ENCODE data around the gene OR52D1.

Gene OR52D1

DNA sequence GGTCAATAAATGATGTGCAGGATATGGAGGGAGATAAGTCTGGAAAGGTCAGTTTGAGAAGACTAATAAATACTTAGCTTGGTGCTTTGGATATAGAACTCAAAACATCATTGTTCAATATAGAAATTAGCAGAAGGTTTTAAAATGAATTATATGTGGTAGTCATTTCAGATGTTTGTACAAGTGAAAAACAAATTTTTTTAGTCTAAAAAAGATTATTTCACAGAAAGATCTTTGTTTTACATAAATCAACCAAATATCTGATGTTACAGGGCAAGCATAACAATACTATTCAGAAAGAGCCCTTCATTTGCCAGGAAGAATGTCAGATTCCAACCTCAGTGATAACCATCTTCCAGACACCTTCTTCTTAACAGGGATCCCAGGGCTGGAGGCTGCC lies at the start of gene OR52D1:
OR52D1 (plus strand) TSS at position 301 of the 400 bp plus-strand sequence; CDS start at position 323, 22 bp downstream.
- no peak for DNase-seq (ENCODE audit: low read depth in 2 of 2)

DNA sequence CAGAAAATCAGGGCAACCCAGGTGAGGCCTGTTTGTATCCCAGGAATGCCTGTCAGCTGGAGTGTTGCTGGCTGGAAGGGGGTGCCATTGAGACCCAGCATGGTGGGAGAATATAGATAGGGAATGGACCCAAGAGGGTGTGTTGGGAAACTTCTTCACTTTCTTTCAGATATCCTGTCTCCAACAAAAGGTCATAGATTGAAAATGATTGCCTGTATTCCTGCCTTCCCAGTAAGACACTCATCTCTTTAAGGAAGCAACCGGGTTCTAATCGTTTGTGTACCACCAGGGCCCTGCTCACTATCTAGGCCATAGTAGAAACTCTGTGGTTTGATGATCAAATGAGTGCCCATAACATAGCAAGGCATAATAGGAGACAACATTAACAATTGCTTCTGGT lies 47.1 kb upstream of the OR52D1 start, which contains the start of gene OR51I1:
OR51I1 (minus strand) TSS at position 101 of the 400 bp plus-strand sequence; CDS start at position 101, 0 bp downstream.
- no peak for DNase-seq (ENCODE audit: low read depth in 2 of 2)

DNA sequence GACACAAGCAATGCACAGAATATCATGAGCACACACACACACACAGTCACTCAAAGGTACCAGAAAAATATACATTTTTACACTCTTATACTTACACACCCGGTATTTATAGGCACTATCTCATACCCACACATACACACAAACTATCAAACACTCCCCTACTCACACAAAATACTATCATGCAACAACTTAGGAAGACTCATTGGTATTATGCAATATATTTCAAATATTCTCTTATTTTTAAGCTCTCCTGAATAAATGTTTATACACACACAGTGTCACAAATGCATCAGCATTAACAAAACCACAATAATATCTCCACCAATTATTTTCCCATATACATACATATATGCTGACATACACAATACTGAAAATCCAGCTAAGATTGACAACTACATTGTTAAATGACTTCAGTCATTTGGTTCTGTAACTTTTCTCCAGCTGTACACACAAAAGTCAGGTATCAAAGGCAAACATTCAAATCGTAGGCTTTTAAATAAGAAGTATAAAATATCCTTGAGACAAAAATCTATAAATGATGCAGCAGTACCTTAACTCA lies 44.6 kb upstream of the OR52D1 start:
- no peak for DNase-seq (ENCODE audit: low read depth in 2 of 2)

DNA sequence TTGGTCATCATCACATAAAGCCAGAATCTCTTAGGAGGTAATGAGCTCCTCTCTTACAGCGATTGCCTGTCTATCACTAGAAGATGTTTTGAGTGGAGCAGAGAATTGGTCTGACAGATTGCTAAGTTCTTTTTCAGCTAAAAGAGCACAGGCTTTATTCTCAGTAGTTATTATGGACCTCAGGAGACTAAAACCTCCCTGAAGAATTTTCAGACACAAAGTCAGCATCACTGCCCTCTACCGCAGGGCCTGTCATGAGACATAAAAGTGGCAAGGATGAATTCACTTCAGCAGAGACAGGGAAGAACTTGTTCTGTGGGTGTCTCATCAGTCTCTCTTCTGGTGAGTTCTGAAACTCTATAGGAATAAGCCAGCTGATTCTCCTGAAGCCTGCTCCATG lies 39.5 kb upstream of the OR52D1 start, which contains the start of gene OR51I2:
OR51I2 (plus strand) TSS at position 301 of the 400 bp plus-strand sequence. CDS start 4,166 bp downstream, outside the sequence.
- DNase-seq (ENCODE audit: low read depth in 2 of 2): no peak

DNA sequence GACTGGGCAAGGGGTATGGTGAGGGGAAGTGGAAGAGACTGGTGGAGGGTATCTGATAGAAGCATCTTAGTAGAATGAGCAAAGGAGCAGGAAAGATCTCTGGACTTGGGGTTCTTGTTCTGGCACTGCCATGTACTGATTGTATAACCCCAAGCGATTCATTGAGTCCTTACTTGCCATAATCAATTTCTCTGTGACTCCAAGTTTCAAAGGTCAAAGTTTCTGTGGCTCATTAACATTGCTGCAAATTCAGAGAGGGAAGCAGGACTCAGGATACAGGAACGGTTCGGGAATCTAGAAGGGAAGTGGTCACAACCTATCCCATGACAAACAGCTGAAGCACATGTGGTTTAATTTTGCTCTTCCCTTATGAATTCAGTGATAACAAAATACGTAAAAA lies 39.1 kb upstream of the OR52D1 start:
- no peak for DNase-seq (ENCODE audit: low read depth in 2 of 2)

DNA sequence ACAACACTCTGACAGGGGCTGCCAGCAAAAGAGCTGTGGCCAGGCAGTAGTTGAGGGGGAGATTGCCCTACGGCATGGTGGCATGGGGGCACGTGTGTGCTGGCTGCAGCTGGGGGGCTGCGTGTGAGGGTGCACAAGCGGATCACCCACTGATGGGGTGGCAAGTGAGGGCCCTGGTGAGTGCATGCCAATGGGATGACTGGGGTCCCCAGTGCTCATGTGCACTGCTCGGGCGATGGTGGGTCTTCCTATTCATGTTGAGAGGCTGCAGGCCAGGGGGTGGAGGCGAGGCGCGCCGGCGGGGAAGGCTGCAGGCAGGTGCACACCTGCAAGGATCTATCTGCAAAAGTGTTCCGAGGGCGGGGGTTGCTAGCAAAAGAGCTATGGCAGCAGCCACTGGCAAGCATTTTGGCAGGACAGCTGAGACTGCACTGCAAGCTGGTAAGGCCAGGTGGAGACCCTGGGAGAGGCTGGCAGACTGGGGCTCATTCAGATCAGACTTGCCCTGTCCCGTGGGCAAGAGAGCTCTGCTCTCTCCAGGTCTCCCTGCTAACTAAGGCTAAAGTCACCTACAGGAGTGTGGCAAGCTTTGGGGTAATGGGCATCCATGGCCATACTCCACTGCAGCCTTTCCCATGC lies 27.4 kb upstream of the OR52D1 start:
- DNase-seq (ENCODE audit: low read depth in 2 of 2): no peak

DNA sequence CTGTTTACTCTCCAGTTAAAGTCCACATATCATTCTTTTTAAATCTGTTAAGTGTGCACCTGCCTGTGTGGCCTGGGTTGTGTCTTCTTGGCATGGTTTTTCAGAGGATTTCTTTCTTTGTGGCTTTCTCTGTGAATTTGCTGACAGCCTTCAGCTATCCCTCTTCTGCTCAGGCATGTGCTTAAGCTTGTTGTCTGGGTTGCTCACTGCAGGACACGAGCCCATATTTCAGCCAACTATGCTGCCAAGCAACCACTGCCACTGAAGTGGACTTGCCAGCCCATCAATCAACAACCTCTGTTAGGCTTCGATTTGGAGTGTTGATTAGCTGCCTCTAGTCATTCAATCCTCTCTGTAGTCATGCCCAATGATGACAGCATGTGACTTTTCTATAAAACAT lies 21.0 kb upstream of the OR52D1 start:
- no peak for DNase-seq (ENCODE audit: low read depth in 2 of 2)

DNA sequence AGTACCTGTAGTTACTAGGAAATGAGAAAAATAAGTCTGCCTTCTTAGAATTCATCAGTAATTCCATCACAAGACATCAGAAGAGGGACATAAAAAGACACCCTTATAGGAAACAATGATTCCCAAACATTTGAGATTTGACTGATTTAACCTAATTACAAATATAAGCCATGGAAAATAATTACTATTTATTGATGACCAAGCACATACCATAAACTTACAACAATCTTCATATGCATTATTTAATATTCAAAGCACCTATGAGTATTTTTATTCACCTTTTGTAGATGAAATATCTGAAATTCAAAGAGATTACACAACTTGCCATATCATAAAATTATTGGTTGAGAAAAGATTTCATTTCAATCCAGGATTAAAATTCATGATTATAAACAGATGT lies 14.6 kb upstream of the OR52D1 start:
- no peak for DNase-seq (ENCODE audit: low read depth in 2 of 2)

DNA sequence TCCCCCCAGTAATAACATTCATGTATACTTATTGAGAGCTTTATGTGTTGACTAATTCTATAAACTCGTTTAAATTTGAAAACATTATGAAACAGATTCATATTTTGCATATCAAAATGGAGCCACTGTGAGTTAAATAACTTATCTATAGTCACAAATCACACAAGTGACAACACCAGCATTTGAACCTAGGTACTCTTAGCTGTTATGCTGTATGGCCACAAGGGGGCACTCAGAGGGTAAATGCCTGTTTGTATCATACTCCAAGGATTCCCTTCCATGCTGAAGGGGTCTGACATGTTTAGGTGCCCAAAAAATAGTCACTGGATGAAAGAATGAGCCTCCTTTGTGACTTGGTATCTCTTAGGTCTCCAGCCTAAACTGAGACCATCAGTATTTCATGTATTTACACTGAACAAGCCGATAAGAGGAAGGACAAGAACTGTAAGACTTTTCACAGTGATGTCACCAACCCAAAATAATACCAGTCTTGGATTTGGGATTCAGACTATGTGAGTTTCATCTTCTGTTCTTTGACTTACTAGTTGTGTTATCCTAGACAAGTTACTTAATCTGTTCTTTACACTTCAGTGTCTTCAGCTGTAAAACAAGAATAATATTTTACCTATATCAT lies 12.2 kb upstream of the OR52D1 start:
- DNase-seq (ENCODE audit: low read depth in 2 of 2): no peak

DNA sequence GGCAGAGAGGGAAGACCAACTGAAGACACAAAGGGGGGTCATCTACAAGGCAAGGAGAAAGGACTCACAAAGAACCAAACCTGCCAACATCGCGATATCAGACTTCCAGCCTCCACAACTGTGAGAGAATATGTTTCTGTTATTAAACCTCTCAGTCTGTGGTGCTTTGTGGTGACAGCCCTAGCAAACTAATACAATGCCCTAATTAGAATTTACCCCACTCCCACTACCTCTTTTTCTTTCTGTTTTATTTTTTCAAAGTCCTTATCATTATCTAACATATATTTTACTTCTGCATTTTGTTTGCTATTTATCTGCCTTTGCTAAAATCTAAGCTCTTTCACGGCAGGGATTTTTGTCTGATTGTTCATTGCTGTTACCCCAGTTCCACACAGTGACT lies 2.5 kb upstream of the OR52D1 start:
- DNase-seq (ENCODE audit: low read depth in 2 of 2): no peak

DNA sequence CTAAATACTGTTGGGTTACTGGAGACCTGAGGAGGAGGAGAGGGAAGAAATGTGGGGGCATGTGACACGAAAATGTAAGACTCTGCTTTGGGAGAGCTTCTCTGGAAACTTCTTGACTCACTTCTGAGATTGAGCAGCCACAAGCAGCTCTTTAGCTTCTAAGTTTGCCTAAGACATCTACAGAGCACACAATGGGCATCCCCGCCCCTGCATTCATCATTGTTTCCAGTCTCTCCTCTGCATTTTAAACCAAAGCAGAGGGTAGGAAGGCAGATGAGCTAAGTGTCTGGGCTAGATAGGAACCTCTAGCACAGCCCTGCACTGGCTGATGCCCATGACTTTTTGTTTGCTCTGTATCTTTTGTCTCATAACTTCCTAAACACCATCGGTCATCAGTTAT lies 2.1 kb upstream of the OR52D1 start:
- peak in 1 of 2 donors; percentile 9 for DNase-seq (ENCODE audit: low read depth in 2 of 2)

DNA sequence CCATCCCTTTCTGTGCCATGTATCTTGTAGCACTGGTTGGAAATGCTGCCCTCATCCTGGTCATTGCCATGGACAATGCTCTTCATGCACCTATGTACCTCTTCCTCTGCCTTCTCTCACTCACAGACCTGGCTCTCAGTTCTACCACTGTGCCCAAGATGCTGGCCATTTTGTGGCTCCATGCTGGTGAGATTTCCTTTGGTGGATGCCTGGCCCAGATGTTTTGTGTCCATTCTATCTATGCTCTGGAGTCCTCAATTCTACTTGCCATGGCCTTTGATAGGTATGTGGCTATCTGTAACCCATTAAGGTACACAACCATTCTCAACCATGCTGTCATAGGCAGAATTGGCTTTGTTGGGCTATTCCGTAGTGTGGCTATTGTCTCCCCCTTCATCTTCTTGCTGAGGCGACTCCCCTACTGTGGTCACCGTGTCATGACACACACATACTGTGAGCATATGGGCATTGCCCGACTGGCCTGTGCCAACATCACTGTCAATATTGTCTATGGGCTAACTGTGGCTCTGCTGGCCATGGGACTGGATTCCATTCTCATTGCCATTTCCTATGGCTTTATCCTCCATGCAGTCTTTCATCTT lies 414 bp downstream of the OR52D1 start:
- no peak for DNase-seq (ENCODE audit: low read depth in 2 of 2)

DNA sequence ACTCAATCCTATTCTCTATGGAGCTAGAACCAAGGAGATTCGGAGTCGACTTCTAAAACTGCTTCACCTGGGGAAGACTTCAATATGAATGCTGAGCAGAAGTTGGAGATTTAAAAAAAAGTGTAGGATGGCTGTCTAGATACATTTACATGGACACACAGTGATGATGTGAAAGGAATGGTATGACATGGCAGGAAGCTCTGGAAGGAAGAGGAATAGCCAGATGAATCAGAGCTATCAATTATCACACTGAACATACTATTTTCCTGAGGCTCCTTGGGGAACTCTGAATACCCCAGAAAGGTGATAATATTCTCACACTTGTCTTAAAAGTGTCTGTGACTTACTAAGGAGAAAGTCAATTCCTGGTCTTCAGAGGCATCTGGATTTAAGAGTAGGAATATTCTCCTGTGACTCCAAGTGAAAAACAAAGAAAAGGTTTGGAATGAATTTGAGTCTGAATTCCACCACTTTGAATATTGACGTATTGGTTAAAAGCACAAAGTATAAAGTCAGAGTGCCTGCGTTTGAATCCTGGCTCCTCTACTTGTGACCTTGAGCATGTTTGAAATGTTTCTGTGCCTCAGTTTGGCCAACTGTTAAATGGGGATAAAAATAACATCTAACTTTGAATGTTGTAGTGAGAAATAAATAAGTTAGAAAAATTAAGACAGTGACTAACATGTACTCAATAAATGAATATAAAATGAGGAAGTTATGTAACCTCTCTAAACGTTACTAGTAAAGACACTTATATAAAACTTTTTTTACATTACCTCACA lies 1.3 kb downstream of the OR52D1 start:
- no peak for DNase-seq (ENCODE audit: low read depth in 2 of 2)

DNA sequence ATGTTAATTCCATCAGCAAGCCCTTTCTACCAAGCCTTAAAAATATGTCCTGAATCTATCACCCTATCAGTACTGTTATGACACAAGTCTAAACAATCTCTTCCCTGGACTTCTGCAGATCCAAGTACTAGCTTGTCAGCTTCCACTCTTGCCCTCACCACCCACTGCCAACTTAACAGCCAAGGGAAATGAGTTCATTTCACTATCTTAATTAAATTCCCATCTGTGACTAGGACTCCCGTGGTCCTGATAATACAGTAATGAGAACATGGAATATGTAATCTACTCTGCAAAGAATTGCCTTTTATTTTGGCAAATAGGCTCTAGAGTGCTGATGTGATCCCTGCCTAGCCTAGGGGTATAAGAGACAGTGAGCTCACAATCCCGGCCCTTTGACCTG lies 11.2 kb downstream of the OR52D1 start:
- DNase-seq (ENCODE audit: low read depth in 2 of 2): no peak

DNA sequence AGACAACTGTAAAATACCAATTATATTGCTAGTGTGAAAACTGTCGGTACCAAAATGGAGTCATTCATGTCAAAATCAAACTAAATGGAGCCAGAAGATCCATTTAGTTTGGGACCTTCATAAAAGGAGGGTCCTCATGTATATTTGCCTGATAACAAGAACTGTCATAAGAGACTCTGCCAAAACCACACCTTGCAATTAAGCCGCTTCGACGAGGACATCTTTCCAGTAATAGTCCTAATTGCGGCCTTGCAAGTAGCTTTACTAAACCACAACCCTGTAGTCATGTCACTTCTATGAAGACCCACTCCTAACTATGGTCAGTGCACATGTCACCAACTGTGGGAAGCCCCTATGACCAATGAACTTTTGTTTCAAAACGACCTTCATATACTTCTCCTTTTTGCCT lies 11.9 kb downstream of the OR52D1 start:
- no peak for DNase-seq (ENCODE audit: low read depth in 2 of 2)

DNA sequence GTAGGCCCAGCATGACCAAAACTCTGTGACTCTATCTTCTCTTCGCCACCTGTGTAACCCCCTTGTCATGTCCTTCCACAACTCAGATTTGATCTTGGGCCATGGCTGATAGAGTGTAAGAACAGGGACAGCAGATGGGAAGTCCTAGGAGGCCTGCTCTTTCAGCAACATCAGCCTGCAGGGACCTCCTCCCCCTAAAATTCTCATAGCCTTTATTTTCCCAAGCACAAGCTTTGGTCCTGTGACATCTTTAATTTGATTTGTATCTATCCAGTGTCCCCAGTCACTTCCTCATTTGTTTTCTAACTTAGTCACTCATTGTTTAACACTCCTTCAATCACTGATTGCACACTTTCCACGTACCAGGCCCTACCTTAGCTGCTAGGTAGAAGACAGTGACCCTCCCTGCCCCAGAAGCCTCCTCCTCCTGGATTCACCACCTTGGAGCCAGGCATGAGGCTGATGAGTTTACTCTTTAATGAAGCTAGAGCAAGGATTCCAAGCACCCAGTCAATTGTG lies 16.0 kb downstream of the OR52D1 start:
- DNase-seq (ENCODE audit: low read depth in 2 of 2): no peak

DNA sequence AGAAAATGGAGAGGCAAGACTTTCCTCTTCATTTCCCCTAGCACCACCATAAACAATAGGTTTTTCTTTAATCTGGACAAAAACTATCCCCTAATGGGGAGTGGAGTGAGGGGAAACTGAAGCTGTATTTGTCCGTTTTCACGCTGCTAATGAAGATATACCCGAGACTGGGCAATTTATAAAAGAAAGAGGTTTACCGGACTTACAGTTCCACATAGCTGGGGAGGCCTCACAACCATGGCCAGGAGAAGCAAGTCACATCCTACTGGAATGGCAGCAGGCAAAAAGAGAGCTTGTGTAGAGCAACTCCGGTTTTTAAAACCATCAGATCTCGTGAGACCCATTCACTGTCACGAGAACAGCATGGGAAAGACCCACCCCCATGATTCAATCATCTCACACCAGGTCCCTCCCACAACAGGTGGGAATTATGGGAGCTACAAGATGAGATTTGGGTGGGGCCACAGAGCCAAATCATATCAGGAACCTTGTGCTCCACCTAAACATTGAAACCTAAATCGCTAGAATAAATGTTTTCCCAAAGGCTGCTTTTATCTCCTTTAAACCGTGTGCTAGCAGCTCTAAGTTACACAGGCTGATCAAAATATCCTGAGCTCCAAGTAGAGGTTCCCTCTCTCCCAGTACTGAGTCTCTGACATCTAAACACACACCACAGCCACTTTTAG lies 17.0 kb downstream of the OR52D1 start:
- DNase-seq (ENCODE audit: low read depth in 2 of 2): no peak

DNA sequence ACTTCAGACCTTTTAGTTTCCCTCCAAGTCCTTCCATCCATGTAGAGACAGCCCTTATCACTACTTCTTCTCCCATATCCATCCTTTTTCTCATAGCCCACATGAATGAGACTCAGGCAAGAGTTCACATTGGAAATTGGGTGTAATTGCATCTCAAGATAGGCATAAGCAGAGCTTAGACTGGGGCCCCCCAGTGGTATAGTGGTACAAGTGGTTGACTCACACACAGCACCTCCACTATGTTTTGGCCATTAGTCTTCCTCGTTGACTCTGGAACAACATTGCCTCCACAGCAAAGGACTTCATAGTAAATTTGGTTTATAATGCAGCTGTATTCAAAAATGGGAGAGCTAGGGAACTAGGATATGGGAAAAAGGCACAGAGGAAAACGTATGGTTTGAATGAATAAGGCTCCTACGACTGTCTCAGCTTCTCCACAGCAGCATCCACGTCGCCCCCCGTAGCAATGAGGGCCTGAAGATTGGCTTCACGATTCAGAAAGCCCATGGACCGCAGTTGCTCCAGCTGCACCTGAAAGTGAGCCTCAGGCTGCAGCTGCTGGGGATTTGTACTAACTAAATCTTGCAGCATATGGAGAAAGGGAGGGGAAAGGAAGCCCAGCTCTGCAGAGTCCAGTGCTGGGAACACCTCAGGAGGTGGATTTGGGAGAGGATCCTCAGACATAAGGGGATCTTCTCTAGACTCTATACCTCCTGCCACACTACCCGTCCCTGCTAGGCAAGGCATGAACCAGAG lies 18.9 kb downstream of the OR52D1 start:
- DNase-seq (ENCODE audit: low read depth in 2 of 2): no peak

DNA sequence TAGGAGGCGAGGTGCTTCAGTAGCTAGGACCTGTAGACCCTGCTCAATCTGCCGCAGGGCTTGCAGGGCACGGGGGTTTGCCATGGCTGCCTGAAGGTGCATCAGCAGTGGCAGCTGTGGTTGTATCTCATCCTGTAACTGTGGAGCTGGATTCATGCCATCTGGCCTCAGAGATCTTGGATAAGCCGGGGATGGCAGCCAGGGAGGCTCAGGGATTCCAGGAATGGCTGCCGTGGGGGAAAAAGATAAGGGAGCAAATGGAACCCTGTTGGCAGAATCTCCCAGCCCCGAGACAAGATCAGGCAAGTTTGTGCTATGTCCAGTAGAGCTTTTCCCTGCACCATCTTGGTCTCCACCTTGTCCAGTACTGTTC lies 19.4 kb downstream of the OR52D1 start:
- no peak for DNase-seq (ENCODE audit: low read depth in 2 of 2)

DNA sequence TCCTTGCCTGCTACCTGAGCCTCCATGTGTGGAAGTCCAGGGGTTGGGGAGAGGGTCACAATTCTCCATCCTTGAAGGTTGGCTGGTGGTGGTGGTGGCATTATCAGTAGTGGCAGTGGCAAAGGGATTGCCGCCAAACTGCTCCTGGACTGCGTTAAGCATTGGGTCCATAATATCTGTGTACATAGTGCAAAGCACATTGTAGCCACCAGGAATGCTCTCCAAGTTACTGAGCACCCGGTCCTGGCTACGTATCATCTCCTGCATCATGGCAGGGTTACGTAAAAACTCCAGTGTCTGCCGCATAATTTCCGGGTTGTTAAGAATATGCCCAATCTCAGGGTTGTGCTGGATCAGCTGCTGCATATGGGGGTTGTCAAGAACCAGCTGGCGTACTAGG lies 20.1 kb downstream of the OR52D1 start:
- DNase-seq (ENCODE audit: low read depth in 2 of 2): no peak

All from stimulated activated CD8-positive, alpha-beta memory T cell treated with anti-CD3 and anti-CD28 coated beads, Interleukin-15, amount 100 ng/mL, for 48 hours (primary cell).